HG03103 (cell line): Measurements from ENCODE around the gene TRUB1.
"Not testable (repeated sequence)": the region's sequence is repeated elsewhere in the genome, so short reads cannot be mapped to it uniquely, and the experiment has no call there.

Experiments
- ATAC-seq: cut with Tn5 transposase; IDR thresholded peaks from one replicate; pipeline ENCODE4 v1.9.1; 2021; ENCODE audit warnings: low read depth; ENCODE audit not compliant: unreplicated experiment

TRUB1 gene

DNA sequence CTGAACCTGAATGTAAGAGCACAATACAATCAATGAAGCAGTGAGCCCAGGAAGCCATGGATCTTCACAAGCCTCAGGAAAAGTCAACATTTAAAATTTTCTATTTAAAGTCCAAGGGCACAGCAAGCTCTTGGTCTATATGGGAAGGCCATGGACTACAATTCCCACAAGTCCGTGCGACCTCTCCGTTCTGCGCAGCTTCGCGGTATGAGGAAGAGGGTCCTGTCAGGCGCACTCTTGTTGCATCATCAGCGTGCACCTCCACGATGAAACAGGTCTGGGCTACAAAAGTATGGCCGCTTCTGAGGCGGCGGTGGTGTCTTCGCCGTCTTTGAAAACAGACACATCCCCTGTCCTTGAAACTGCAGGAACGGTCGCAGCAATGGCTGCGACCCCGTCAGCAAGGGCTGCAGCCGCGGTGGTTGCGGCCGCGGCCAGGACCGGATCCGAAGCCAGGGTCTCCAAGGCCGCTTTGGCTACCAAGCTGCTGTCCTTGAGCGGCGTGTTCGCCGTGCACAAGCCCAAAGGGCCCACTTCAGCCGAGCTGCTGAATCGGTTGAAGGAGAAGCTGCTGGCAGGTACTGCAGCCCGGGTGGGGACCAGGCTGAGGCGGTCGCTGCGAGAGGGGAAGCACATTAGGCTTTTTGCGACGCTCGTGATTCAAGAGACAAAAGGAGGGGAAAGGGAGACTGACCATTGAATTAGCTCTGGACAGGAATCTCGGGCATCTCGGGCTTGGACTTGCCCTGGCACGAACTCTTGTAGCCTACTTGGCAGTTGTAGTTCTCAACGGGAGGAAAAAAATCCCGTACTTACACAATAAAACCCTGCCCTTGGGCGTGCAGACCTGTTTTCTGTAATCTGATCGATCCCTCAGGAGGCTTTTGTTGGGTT is at the start of gene TRUB1:
Gene TRUB1, plus strand, starts transcription at position 234 of the 894 bp plus-strand sequence. Its CDS starts 59 bp downstream, at position 293.
- peak; percentile 100 for ATAC-seq

DNA sequence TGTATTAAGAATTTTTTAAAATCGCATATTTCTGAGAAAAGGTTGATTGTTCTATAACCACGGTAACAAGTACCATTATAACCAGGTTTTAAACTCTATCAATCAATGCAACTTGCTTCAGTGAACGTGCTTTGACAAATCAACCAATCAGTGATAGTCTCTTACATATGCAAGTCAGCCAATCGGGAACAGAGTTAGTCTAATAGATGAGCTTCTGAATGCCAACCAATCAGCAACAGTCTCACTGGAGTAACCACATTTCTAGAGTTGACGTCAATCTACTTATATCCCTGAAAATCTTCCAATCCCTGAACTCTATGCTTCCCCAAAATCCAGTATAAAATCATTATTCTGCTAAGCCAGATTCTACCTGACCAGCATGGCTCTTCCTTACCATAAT is 44.7 kb upstream of the TRUB1 start:
- ATAC-seq = no peak

DNA sequence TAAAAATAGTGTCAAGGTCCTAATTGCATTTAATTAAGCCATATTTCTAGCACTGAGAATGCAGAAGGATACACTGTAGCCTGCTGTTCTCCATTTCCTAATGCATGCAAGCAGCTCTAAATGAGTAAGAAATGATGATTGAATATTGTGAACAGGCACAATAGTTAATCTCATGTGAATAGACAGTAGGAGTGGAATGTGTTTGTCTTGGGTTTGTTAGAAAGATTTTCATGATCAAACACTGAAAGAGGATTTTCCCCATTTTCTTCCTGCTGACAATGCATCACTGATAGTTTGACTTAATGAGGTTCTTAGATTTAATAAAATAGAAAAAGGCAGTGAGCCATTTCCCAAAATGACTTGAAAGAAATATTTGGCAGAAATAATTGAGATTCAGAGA is 43.1 kb upstream of the TRUB1 start:
- ATAC-seq = no peak

DNA sequence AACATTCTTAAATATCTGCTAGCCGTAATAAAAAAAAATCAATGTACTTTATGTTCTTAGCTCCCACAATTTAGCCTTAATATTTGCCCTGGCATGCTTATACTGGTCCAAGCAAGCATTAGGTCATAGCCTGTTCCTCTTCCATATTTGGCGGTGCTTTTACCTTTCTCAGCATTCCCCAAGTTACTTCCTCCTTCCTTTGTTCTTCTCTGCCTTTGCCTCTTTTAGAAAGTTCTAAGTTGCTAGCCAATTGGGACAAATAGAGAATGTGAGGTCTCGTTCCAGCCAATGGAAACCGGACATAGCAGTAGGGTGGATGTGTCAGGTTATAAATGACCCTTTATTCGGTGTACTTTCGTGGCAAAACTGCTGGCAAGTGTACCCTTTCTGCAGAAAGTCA is 41.0 kb upstream of the TRUB1 start:
- not testable (repeated sequence) for ATAC-seq

DNA sequence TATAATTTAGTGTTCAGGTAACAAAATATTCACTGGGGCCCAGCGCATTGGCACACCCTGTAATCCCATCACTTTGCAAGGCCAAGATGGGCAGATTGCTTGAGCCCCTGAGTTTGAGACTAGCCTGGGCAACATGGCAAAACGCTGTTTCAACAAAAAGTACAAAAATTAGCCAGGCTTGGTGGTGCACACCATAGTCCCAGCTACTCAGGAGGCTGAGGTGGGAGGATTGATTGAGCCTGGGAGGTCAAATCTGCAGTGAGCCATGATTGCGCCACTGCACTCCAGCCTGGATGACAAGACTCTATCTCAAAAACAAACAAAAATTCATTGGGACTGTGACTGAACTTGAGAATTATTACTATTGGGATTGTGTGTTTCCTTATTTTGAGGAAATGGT is 40.4 kb upstream of the TRUB1 start:
- no peak for ATAC-seq

DNA sequence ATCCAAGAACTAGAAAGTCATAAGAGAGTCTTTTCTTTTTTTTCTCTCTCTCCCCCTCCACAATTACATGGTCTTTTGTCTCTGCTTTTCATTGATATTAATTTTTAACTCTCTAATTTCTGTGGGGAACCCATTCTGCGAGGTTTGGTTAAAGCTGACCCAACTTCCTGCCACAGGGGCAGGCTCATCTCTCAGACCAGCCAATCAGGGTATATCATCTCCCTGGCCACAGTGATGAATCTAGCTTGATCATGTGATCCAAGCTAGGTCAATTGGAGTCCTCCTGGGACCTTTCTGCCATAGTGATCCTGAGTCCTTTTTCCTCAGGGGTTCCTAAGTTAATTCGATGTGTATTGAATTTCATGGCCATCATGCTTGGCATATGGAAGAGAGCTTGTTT is 38.0 kb upstream of the TRUB1 start:
- ATAC-seq = no peak

DNA sequence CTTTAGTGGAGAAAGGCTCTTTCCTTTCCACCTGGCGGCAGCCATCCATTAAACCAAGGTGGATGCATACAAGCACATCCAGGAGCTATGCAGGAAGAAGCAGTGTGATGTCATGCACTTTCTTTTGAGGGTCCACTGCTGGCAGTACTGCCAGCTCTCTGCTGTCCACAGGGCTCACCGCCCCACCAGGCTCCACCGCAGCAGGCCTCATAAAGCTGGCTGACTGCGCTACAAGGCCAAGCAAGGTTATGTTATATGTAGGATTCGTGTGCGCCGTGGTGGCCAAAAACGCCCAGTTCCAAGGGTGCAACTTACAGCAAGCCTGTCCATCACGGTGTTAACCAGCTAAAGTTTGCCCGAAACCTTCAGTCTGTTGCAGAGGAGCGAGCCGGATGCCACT is 37.3 kb upstream of the TRUB1 start:
- ATAC-seq = no peak

DNA sequence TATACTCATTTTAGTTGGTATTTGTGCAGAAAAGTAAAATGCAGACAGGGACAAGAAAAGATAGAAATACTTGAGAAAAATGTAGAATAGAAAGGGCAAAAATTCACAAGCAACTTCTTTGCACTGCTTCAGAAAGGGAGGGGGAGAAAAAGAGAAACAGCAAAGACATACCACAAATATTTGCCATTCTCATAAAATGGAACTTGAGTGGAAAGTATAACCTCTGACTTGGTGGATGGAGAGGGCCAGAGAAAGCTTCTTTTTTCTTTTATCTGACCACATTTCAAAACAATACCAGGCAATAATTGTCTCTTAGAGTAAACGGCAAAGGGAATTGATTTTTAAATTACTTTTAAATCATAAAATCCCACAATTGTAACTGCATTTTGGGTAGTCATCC is 35.8 kb upstream of the TRUB1 start:
- no peak for ATAC-seq

DNA sequence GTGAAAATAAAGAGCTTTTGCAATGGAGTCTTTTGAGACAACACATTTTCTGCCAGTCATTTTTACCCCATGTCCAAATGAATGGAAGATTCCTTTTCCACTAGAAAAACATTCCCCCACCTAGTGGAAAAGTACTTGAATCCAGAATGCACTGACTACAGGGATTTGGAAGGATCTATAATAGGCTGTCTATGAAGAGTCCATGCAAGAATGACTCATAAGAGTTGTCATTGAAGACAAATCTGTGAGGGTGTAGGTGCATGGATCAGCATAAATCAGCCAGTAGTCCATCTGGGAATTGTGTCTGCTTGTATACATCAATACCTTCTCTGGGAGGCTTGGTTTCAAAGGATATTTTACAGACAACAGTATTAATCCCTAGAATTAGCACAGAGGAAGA is 32.5 kb upstream of the TRUB1 start:
- no peak for ATAC-seq

DNA sequence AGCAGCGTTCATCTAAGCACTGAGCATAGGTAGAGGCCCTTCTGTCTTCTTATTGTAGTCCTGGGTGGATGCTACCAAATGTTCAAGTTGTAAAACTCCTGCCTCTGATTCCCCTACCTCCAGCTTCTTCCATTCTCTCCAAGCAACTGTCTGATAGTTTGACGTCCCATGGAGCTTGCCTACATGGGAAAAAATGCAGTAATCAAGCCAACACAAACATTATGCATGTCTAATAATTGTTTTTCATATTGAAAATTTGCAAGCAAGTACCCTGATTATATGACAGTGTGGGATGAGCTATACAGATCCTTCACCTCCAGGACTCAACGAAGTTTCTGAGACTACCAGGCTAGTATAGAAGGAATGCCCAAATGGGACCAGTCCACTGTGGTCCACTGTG is 31.0 kb upstream of the TRUB1 start:
- ATAC-seq = no peak

DNA sequence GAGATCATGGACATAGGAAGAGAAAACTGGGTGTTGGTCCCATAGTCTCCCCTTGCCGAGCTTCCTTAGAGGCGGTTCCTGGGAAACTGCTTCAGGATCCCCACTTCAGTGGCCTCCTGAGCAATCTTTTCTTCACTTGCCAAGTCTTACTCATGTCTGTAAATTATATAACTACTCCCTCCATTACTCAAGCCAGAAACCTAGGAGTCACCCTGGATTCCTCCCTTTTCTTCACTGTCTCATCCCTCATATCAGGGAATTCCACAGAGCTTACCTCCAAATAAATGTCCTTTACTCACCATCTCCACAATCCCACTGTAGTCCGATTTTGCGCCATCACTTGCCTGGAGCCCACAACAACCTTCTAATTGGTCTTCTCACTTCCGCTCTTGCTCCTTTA is 29.1 kb upstream of the TRUB1 start:
- ATAC-seq = no peak

DNA sequence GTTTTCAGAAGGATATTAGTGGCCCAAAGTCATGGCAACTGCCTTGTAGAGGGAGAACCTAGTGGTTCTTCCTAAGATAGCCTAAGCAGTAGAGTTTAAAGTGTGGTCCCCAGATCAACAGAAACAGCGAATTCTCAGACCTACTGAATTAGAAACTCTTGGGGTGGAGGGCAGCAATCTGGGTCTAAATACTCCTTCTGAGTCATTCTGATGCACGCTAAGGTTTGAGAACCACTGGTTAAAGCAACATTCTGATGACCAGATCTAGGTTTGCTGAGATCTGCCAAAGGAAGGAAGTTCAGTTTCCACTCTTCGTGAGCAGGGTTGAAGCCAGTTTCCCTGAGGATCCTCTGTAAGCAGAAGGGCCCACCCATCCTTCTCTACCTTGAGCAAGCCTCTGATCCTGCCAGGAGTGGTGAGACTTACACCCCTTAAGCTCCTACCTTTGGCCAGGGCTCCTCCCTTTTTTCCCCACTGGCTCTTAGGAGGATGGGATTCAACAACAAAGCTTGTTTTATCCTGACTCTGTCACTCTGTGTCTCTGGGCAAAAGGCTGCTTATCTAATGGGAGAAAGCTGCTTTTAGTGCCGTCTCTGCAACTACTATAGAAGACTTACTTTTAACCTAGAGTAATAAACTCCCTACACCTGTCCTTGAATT is 26.8 kb upstream of the TRUB1 start:
- ATAC-seq = peak; percentile 81

DNA sequence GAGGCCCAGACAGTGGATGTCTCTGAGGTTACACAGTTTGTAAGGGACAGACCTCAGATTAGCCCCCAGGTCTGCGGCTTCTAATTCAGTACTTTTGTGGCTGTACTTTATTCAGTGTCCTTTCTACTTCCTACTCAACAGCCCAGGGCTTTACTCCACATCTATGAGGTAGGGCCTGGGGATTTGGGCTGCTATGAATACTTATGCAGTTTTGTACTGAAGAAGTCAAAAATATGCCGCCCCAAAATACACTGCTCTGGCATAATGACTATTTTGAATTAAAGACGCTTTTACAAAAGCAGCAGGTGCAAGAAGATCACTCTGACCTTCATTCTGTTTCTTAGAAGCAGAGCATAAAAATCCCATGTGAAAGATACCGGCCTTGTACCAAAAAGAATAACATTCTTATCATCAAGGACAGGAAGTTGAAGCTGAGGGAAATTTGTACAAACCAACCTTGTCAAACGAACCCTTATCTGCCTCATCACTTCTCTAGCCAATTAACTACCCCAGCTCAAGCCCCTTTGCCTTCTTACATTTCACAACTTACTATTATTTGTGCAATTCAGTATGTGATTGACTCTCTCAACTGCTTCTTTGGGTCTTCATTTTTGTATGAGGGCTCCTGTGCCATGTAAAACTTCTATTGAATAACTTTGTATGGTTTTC is 26.1 kb upstream of the TRUB1 start:
- ATAC-seq = no peak

DNA sequence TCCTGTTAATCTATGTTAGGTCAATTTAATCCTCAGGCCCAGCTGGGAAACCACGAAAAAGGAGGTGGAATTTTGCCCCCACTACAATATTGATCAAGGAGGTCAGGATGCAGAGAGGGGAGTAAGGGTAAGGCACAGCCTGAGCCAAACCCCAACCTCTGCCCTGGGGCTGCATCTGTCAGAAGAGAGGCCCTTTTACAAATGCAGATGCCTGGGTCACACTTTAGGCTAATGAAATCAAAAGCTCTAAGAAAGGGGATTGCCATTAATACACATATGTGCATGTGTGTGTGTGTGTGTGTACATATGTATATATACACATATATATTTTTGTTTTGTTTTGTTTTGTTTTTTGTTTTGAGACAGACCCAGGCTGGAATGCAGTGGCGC is 25.5 kb upstream of the TRUB1 start:
- ATAC-seq = no peak

DNA sequence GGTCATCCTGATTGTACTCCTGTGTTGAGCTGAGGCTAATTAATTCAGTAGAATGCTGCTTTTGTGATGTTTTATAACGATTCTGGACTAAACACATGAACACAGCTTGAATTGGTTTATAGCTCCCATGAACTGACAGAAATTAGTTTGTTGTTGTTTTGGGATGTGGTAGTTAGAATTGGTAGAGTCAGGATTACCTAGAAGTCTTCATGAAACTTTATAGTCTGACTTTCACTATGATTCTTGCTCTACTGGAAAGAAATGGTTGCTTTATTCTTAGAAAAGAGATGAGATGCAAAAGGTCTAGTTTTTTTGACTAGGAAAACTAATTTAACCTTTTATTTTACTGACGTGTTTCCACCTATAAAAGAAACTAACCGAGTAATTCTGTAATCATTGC is 23.4 kb upstream of the TRUB1 start:
- no peak for ATAC-seq

DNA sequence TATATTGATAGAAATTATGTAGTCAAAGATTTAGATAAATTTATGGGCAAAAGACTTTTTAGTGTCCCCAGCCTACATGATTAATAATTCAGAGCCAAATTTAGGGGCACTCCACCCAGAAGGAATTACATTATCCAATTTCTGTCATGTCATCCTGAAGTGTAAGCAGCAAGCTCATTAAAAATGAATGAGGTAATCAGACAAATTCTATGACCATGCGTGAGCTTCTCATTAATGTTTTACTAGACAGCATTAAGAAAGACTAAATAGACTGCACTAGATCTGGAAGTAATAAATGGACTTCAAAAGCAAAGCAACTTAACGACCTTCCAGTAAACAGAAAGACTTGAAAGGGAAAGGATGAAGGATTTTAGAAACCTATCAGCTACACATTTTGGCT is 22.7 kb upstream of the TRUB1 start:
- ATAC-seq = no peak

DNA sequence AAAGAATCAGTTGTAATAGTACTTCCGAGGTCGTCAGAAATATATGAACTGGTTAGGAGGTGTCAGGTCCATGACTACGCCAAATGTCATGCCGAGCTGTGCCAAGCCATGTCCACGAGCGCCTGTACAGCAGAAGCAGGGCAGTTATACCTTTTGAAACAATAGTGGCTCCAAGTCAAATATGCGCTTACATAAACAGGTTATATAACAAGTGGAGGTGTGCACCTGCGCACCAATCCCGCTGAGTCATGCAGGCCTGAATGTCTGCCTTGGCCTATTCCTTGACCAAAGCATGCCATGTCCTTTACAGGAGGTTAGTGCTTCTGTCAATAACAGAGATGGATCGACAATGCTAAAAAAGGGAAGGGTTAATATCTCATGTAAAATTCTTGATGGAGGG is 21.3 kb upstream of the TRUB1 start:
- ATAC-seq = no peak

DNA sequence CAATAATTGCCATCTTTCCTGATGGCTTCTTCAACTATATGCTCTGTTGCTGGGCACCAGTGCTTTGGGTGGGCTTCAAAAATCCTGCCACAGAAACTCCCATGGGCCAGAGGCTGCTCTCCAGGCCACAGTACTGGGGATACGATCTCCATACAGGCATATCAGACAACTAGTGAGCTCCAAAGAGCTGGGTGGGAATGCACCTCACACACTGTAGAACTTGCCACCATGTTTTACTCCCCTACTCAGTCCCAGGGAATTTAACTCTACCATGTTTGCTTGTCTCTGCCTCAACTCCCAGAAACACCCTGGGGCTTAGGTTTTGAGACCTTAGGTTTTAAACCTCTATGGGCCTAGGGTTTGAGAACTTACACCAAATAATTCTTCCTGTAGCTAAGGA is 20.5 kb upstream of the TRUB1 start:
- no peak for ATAC-seq

DNA sequence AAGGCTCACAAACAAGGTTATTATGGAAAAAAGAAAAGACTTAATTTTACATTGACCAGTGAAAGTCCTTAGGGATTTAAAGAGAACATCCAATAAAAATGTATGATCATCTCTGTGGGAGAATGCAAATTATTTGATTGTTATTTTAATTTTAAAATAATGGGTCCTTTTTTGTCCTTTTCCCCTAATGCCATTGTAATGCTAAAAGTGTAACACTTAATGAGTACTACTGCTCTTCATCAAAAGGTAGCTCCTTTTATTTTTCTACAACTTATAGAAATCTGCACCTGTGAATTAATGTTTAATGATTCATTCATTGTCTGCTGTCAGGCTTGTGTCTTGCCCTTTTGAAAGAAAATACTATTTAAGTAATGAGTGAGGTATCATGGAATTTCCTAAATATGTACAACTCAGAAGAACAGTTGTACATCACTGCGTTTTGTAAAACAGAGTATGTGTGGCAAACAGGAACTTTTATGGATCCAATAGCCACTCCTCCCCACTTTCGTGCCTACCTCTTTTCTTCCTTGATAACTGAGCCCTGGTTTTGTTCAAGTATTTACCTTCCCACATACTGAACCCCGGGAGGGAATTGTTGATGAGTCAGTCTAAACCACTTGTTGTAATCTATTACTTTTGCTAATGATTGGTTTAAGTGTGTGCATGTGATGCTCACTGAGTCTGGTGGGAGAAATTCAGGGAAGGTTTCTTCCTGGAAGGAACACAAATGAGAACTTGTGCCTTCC is 19.9 kb upstream of the TRUB1 start:
- ATAC-seq = no peak

DNA sequence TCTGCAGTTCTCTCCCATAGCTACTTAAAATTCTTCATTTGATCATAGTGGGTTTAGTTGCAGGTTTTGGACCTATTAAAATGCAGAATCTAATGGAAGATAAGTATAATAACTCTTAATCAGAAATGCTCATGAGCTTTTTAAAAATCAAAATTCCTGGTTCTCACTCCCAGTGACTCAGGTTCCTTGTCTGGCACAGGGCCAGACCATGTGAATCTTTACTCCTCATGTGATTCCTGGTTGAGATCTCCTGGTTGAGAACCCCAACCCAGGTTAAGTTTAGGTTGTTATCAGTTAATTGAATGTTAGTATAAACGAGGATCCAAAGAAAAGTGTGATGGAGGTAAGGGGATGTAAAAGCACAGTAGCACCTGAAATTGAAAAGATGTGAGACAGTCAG is 17.5 kb upstream of the TRUB1 start:
- no peak for ATAC-seq

DNA sequence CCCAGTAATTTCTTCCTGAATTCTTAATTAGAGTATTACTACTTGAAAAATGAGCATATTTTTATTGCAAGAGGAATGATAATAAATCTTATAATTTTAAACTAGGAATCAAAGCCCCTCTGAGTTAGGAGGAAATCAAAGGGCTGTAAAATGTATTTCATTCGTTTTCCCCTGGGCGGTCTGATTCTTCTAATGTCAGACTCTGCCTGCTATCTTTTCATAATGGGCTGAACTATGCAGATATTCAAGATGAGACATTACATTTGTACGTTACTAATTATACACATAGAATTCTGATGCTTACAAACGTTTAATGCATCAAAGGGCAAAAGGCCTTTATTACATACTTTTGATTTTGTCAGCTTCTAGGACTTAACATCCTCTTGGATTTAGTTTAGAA is 16.0 kb upstream of the TRUB1 start:
- ATAC-seq = no peak
